Astrocyte of the cerebellum (primary cell): ENCODE results near the gene CLDN14.

Experiments
- DNase-seq: peaks from one replicate; pipeline ENCODE4 v3.0.0-alpha.2; 2011; ENCODE audit warnings: low read depth
- H3K4me3 ChIP-seq: 2 replicates; pipeline ENCODE4 v1.5.1; 2011; ENCODE audit warnings: mild to moderate bottlenecking, low read depth, low read length, moderate library complexity
- in situ Hi-C: cut with HindIII; loops from 2 replicates; pipeline ENCODE4 v1.10.0; 2017; ENCODE audit warnings: low sequenced_read_pairs
- TF ChIP-seq, protein P1 (sequence below): IDR thresholded peaks from 2 replicates; pipeline ENCODE4 v1.5.1; 2012; ENCODE audit warnings: low read length, low read depth, moderate library complexity, mild to moderate bottlenecking; ENCODE audit errors: missing control alignments

The CLDN14 gene

DNA sequence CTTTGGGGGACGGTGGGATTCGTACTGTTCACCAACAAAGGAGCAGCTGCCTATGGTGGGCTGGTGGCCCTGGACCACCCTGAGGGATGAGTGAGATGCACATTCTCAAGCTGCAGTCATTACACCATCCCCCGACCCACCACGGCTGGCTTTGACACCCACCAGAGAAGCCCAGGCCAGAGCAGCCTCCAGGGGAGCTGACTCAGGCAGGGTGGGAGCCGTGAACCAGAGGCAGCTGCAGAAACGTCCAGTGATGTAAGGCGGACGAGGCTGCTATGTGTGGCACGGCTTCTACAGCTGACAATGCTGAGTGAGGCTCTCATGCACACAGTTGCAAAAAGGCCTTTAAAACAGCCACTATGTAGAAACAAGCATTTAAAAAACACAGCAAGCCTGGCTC, 54.6 kb downstream of the CLDN14 start:
- TF ChIP-seq, protein P1, sequence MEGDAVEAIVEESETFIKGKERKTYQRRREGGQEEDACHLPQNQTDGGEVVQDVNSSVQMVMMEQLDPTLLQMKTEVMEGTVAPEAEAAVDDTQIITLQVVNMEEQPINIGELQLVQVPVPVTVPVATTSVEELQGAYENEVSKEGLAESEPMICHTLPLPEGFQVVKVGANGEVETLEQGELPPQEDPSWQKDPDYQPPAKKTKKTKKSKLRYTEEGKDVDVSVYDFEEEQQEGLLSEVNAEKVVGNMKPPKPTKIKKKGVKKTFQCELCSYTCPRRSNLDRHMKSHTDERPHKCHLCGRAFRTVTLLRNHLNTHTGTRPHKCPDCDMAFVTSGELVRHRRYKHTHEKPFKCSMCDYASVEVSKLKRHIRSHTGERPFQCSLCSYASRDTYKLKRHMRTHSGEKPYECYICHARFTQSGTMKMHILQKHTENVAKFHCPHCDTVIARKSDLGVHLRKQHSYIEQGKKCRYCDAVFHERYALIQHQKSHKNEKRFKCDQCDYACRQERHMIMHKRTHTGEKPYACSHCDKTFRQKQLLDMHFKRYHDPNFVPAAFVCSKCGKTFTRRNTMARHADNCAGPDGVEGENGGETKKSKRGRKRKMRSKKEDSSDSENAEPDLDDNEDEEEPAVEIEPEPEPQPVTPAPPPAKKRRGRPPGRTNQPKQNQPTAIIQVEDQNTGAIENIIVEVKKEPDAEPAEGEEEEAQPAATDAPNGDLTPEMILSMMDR: no peak
- no peak for DNase-seq
- in situ Hi-C loops: no loop called here
- no peak overlapping the region for H3K4me3 ChIP-seq

DNA sequence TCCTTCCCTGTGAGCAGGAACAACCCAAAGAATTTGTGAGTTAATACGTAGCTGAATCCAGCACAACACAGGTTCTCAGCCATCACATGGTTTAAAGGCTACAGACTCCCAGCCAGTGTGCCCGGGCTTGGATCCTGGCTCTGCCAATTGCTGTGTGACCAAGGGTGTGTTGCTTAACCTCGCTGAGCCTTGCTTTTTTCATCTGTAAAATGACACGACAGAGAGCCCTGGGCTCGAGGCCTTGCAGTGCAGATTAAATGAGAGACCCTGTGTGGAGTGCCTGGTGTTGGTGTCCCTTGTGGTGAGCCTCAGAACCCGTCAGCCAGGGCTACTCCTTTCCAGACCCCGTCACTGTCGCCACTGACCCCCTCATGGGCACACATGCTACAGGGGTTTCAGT, 55.3 kb downstream of the CLDN14 start:
- in situ Hi-C loops: no loop called here
- DNase-seq: no peak
- TF ChIP-seq, protein P1: no peak
- no peak overlapping the region for H3K4me3 ChIP-seq

DNA sequence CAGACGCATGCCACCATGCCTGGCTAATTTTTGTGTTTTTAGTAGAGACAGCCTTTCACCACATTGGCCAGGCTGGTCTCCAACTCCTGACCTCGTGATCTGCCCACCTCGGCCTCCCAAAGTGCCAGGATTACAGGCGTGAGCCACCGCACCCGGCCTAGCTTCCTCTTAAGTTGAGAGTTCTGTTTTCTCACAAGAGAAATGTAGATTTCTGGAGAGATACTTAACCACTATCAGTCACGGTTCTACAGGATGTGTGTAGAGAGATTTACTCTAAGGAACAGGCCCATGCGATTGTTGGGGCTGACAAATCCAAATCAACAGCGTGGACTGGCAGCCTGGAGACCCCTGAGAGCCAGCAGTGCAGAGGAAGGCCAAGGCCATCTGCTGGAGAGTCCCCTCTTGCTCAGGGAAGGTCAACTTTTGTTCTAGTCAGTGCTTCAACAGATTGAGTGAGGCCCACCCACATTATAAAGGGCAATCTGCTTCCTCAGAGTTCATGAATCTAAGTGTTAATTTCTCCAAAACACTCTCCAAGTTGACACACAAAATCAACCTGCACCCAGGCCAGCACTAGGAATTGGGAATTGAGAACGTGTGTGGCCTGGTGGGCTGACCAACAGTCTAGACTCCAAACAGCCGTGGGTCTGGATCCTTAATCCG, 56.0 kb downstream of the CLDN14 start:
- DNase-seq: no peak
- in situ Hi-C loops: no loop called here
- H3K4me3 ChIP-seq: no peak overlapping the region
- TF ChIP-seq, protein P1: no peak

DNA sequence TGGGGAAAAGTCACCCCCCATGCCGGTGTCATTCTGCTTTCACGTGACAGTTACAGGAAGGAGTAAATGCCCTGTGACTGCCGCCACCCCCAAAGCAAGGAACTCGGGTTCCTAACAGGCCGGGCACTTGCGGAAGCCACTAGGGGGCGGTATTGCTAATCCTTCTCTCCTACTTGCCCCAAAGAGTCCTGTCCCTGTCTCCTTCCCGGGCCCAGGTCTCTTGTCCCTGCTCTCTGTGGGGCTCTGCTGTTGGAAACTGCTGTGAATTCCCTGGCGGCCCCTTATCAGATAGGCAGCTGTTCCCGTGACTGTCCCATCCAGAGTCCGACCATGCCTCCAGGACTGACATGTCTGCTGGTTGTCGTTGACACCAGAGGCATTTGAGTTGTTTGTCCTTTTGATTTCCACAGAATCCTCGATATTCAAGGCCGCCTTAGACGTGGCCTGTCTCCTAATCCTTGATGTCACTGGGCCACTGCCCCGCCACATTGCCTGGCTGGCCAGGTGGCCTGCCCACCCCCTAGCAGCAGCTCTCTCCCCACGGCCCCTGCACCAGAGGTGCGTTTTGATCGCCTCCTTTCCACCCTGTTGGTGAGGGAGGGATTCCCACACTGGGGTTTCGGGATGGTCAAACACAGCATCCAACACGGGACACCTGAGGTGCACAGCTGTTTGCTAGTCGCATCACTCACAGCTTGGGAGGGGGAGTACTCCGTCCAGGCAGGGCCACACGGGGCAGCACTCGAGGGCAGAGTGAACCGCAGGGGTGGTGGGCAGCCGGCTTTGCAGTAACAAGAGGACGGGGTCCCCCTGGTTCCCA, 57.4 kb downstream of the CLDN14 start:
- TF ChIP-seq, protein P1: peak; percentile 74
- DNase-seq: no peak
- no peak overlapping the region for H3K4me3 ChIP-seq
- in situ Hi-C loops: no loop called here

DNA sequence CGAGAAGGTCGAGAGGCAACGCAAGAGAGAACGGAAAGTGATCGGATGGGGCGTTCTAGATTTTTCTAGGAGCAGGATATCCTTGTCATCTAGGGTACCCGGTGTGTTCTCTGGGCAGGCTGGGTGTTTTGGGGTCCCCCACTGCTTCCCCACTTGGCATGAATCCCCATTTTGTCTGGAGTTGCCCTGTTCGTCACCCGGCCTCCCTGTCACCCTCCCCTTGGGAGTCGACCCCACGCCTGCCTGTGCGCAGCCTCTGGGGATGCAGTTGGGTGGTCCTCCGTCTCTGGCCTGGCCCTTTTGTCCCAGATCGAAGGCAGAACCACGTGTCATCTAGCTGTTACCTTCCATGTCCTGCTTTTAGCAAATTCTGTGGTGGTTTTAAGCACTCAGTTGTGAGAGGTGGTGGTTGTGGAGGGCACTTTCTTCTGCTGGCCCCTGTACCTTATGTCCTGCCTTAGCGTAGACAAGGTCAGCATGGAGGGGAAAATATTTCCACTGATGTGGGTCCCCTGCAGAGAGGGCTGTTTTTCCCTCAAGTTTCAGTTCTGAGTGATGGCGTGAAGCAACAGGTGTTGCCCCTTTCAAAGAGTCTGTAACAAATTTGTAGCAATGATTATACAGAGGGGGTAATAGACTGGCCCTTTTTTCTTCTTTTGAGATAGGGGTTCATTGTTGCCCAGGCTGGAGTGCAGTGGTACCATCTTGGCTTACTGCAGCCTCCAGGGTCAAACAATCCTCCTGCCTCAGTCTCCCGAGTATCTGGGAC, 59.2 kb downstream of the CLDN14 start:
- in situ Hi-C loops: no loop called here
- DNase-seq: no peak
- no peak overlapping the region for H3K4me3 ChIP-seq
- TF ChIP-seq, protein P1: no peak

DNA sequence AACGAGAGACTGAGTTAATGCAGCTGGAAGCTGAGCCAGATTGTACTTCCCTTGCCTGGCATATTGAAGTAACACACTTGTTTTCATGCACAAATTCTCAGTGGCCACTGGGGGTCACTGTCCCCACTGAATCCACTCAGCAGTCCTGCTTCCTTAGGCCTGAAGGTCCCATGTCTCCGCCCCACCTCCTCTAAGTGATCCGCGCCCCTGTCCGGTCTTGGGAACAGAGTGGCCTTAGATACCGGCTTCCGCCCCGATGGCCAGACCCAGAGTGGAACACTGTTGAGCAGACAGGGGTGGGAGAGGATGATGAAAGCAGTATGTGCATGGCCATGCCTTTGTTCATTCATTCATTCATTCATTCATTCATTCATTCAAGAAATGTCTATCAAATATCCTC, 59.9 kb downstream of the CLDN14 start:
- TF ChIP-seq, protein P1: peak; percentile 81
- in situ Hi-C loops: loop anchor here (10.0 kb wide), 1 partner anchor 345 kb away; no protein-coding TSS in a partner anchor
- peak; percentile 83 for DNase-seq
- H3K4me3 ChIP-seq: no peak overlapping the region
